Omental fat pad (tissue), 4 donors: Measurements from ENCODE around the gene CLDN9. TPM values are rescaled to one million over a fixed set of nuclear protein-coding genes. Genes with fewer than 3 reads are reported as not detected.

Experiments used
- ATAC-seq: fragments of 150-250 bp; one replicate; pipeline ENCODE4 v1.9.1; 2016; ENCODE audit warnings: mild to moderate bottlenecking, moderate library complexity; ENCODE audit not compliant: low FRiP score
- DNase-seq: peaks from one replicate; pipeline ENCODE4 v3.0.0-alpha.2; 2019; ENCODE audit warnings: low spot score
- total RNA-seq, 4 donors: library from RNA; depleted of rRNA; stranded (reverse); fragments of >200 nt; gene quantifications; one replicate each; pipeline ENCODE4 v1.1.0, GENCODE V29; 2016
- TF ChIP-seq, protein P1 (sequence below), 3 donors: fragments of 450-650 bp; IDR thresholded peaks; one replicate each; pipeline ENCODE4 v1.5.1; 2016 to 2017; ENCODE audit warnings: antibody characterized with exemption in 3 of 3, mild to moderate bottlenecking in 3 of 3, moderate library complexity in 2 of 3

Gene CLDN9
- total RNA-seq, 4 donors from 2014 or later = 0.24 to 0.63 TPM; not detected in 2

GRCh38 chr16:2999929-3000328 lies 12.8 kb upstream of the CLDN9 start:
- no peak for ATAC-seq
- no peak for DNase-seq
- TF ChIP-seq, protein P1, sequence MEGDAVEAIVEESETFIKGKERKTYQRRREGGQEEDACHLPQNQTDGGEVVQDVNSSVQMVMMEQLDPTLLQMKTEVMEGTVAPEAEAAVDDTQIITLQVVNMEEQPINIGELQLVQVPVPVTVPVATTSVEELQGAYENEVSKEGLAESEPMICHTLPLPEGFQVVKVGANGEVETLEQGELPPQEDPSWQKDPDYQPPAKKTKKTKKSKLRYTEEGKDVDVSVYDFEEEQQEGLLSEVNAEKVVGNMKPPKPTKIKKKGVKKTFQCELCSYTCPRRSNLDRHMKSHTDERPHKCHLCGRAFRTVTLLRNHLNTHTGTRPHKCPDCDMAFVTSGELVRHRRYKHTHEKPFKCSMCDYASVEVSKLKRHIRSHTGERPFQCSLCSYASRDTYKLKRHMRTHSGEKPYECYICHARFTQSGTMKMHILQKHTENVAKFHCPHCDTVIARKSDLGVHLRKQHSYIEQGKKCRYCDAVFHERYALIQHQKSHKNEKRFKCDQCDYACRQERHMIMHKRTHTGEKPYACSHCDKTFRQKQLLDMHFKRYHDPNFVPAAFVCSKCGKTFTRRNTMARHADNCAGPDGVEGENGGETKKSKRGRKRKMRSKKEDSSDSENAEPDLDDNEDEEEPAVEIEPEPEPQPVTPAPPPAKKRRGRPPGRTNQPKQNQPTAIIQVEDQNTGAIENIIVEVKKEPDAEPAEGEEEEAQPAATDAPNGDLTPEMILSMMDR (IDR thresholded peaks at IDR 0.05) = no peak

GRCh38 chr16:3000540-3000939 lies 12.2 kb upstream of the CLDN9 start:
- DNase-seq (no peak), ATAC-seq (no peak)
- TF ChIP-seq, protein P1 (IDR thresholded peaks at IDR 0.05) = no peak

- TF ChIP-seq, protein P1 (IDR thresholded peaks at IDR 0.05) = no peak
- DNase-seq = no peak
- no peak for ATAC-seq
These were observed 11.4 kb upstream of the CLDN9 start for GRCh38 chr16:3001316-3001715.

GRCh38 chr16:3003582-3004270 lies 9.0 kb upstream of the CLDN9 start:
- TF ChIP-seq, protein P1 (IDR thresholded peaks at IDR 0.05) = peak in 1 of 3 donors; percentile 4
- ATAC-seq = peak; percentile 99
- peak; percentile 78 for DNase-seq

DNA sequence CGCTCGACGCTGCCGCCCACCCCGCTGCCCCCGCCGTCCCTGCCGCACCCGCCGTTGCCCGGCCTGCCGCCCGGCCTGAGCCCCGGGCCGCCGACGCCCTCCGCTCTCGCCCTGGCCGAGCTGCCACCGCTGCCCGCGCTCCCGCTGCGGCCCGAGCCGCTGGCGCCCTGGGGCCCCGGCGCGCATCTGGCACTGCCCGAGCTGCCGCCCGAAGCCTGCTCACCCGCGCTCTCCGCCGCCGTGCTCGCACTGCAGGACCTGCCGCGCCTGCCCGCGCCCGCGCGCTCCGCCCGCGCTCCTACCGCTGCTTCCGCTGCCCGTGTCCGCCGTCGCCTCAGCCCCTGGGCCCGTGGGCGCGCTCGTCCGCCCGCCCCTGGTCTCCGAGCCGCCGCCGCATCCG lies 8.4 kb upstream of the CLDN9 start:
- ATAC-seq = peak; percentile 37

DNA sequence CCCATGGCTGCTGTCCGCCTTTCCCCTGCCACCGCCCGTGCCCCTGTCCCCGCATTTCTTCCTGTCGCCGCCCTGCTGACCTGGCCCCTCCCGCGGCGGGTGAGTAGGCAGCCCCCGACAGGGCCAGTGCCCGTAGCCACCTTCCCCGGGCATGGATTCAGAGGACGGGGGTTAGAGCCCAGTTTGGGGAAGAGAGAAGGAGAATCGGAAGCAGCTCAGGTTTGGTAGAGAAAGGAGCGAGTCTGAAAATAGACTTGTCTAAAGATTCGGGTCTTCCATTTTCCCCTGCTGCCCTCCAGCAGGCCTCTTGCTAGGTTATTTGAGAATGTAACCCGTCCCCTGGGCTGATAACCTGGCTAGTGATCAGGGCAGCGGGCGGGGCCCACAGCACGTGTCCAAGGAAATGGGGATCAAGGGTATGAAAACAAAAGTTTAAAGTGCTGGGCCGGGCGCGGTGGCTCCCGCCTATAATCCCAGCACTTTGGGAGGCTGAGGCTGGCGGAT lies 7.9 kb upstream of the CLDN9 start:
- no peak for DNase-seq
- ATAC-seq = no peak
- TF ChIP-seq, protein P1 (IDR thresholded peaks at IDR 0.05) = no peak

More for the DNA sequence above, 8.4 kb upstream of the CLDN9 start:
- TF ChIP-seq, protein P1 (IDR thresholded peaks at IDR 0.05) = no peak
- DNase-seq = no peak
